K562 (cell line): ENCODE measurements around the gene NR3C2. TPM values are rescaled to one million over a fixed set of nuclear protein-coding genes. Genes with fewer than 3 reads are reported as not detected.

Experiments used
- ATAC-seq: fragments of 200-7000 bp; cut with Tn5 transposase; 3 replicates; pipeline ENCODE4 v1.9.1; 2020; ENCODE audit warnings: moderate library complexity
- BruUV-seq: library from RNA; stranded (reverse); fragments of 400-500 nt; replicated peaks from 2 replicates; lab custom pipeline; 2021; lab: Mats Ljungman, UMichigan
- CTCF ChIA-PET: fragments of 300-600 bp; formaldehyde crosslinking; extraction: SDS; loops from one replicate; lab custom pipeline; 2021; ENCODE audit warnings: low intra/inter-chr PET ratio; lab: Yijun Ruan, JAX
- POLR2A ChIA-PET: fragments of 300-600, 350-650 bp; sonication (Branson Sonifier 250); formaldehyde crosslinking; extraction: SDS; loops from one replicate; lab custom pipeline; 2021; ENCODE audit warnings: antibody characterized with exemption, inconsistent platforms; lab: Yijun Ruan, JAX
- DNase-seq, 4 experiments: peaks; one replicate each; pipeline versions ENCODE4 v3.0.0 to v3.0.0-alpha.2; 2011 to 2018; ENCODE audit warnings: low spot score in 3 of 4, mixed read lengths in 3 of 4; ENCODE audit errors: extremely low read depth in 1 of 4
- FAIRE-seq: peaks from 2 replicates; lab custom pipeline; 2011; peaks lifted over from hg19 to GRCh38; lab: Jason Lieb, UNC
- H2AFZ ChIP-seq: 2 replicates; pipeline ENCODE4 v1.6.0; 2011; ENCODE audit warnings: low read depth, low read length, control low read depth, inconsistent platforms
- H3K27ac ChIP-seq: fragments of 200-600 bp; 3 replicates; pipeline ENCODE4 v1.8.0; 2011; ENCODE audit warnings: low read depth, mild to moderate bottlenecking, control low read depth, inconsistent platforms, low read length, moderate library complexity, mixed read lengths; ENCODE audit errors: extremely low read depth
- H3K27me3 ChIP-seq, 2 experiments: fragments of 300-600 bp in 1 of 2; 2 replicates in 1 of 2; 3 replicates in 1 of 2; pipeline versions ENCODE4 v1.6.0 to v1.8.0; 2011; ENCODE audit warnings: inconsistent platforms in 2 of 2, low read length in 2 of 2, mild to moderate bottlenecking in 1 of 2, mixed read lengths in 1 of 2, moderate library complexity in 1 of 2; ENCODE audit not compliant: control insufficient read depth in 2 of 2, insufficient read depth in 2 of 2
- H3K36me3 ChIP-seq: fragments of 300-600 bp; 3 replicates; pipeline ENCODE4 v1.8.0; 2011; ENCODE audit warnings: mild to moderate bottlenecking, low read length, inconsistent platforms; ENCODE audit not compliant: control insufficient read depth, insufficient read depth
- H3K4me1 ChIP-seq, 2 experiments: fragments of 200-600 bp in 1 of 2; replicated peaks in 1 of 2; 2 replicates in 1 of 2; 3 replicates in 1 of 2; pipeline versions ENCODE4 v1.5.1 to v1.8.0; 2011; ENCODE audit warnings: inconsistent platforms in 2 of 2, low read length in 2 of 2, mild to moderate bottlenecking in 1 of 2, mixed read lengths in 1 of 2, moderate library complexity in 1 of 2; ENCODE audit not compliant: control insufficient read depth in 2 of 2, insufficient read depth in 2 of 2
- H3K4me2 ChIP-seq: 2 replicates; pipeline ENCODE4 v1.6.1; 2011; ENCODE audit warnings: low read length, control low read depth, inconsistent platforms, mixed read lengths; ENCODE audit not compliant: insufficient read depth
- H3K4me3 ChIP-seq: fragments of 200-600 bp; sonication (generic), shearing (Covaris generic); 2 replicates; pipeline ENCODE4 v1.5.1; 2016; ENCODE audit warnings: control low read depth, inconsistent platforms
- H3K79me2 ChIP-seq: fragments of 200-600 bp; 3 replicates; pipeline ENCODE4 v1.8.0; 2011; ENCODE audit warnings: low read length, inconsistent platforms; ENCODE audit not compliant: control insufficient read depth, insufficient read depth
- H3K9ac ChIP-seq, 2 experiments: 2 replicates each; pipeline versions ENCODE4 v1.6.0 to v1.6.1; 2011; ENCODE audit warnings: low read depth in 2 of 2, low read length in 2 of 2, control low read depth in 1 of 2, inconsistent platforms in 1 of 2, mild to moderate bottlenecking in 1 of 2, mixed read lengths in 1 of 2; ENCODE audit not compliant: insufficient read depth in 1 of 2
- H3K9me1 ChIP-seq: one replicate; pipeline ENCODE4 v1.6.0; 2011; ENCODE audit warnings: inconsistent platforms, mild to moderate bottlenecking, low read length, moderate library complexity; ENCODE audit not compliant: control insufficient read depth, insufficient read depth
- H3K9me3 ChIP-seq: replicated peaks from 2 replicates; pipeline ENCODE4 v1.5.1; 2011; ENCODE audit warnings: low read depth, low read length, inconsistent platforms; ENCODE audit not compliant: control insufficient read depth, insufficient read depth
- H4K20me1 ChIP-seq: replicated peaks from 2 replicates; pipeline ENCODE4 v1.6.1; 2011; ENCODE audit warnings: low read length, inconsistent platforms, mixed read lengths; ENCODE audit not compliant: control insufficient read depth, insufficient read depth
- BRF1 ChIP-seq: IDR thresholded peaks from 3 replicates; pipeline ENCODE4 v1.6.1; 2011; ENCODE audit warnings: borderline replicate concordance, mild to moderate bottlenecking; ENCODE audit not compliant: insufficient read length; ENCODE audit errors: extremely low read depth
- CTCF ChIP-seq, 3 experiments: IDR thresholded peaks in 2 of 3; conservative IDR thresholded peaks in 1 of 3; 2 replicates each; pipeline ENCODE4 v1.5.1; 2011 to 2012; ENCODE audit warnings: low read length in 3 of 3, mild to moderate bottlenecking in 3 of 3, control low read depth in 2 of 3, improper control_type of control experiment in 1 of 3, inconsistent platforms in 1 of 3, low read depth in 1 of 3, mixed read lengths in 1 of 3, moderate library complexity in 1 of 3; ENCODE audit not compliant: insufficient read depth in 2 of 3
- ETV5 ChIP-seq: sonication (generic); formaldehyde crosslinking; IDR thresholded peaks from 2 replicates; pipeline ENCODE4 v1.4.0; 2020; ENCODE audit warnings: low read depth, mild to moderate bottlenecking, missing genetic modification reagents
- MAZ ChIP-seq, 2 experiments: fragments of 450-650 bp in 1 of 2; sonication (generic) in 1 of 2; formaldehyde crosslinking; IDR thresholded peaks in 1 of 2; conservative IDR thresholded peaks in 1 of 2; 2 replicates each; pipeline versions ENCODE4 v1.4.0 to v1.5.0; 2020; ENCODE audit warnings: mild to moderate bottlenecking in 1 of 2, missing genetic modification reagents in 1 of 2
- PRPF4 ChIP-seq: fragments of 200-400 bp; formaldehyde crosslinking; IDR thresholded peaks from one replicate; pipeline ENCODE4 v1.6.1; 2017; ENCODE audit warnings: low read length, low read depth, mild to moderate bottlenecking; ENCODE audit not compliant: insufficient read depth, poor library complexity, severe bottlenecking
- RBM22 ChIP-seq: fragments of 200-400 bp; formaldehyde crosslinking; IDR thresholded peaks from 2 replicates; pipeline ENCODE4 v1.6.1; 2018; ENCODE audit warnings: low read length, low read depth; ENCODE audit not compliant: poor library complexity, severe bottlenecking
- SNAPC5 ChIP-seq: fragments of 250-450 bp; sonication (Bioruptor Pico); IDR thresholded peaks from 2 replicates; pipeline ENCODE4 v1.8.0; 2021; ENCODE audit warnings: moderate library complexity, mild to moderate bottlenecking, inconsistent platforms
- TRIM28 ChIP-seq: fragments of 450-650 bp; IDR thresholded peaks from 2 replicates; pipeline ENCODE4 v1.6.1; 2017
- ZNF696 ChIP-seq: fragments of 250-450 bp; sonication (Bioruptor Pico); conservative IDR thresholded peaks from 2 replicates; pipeline ENCODE4 v1.4.0; 2020; ENCODE audit warnings: mild to moderate bottlenecking, moderate library complexity
- WGBS: fragments of 100-300 bp; shearing (Covaris generic); methylation state at CpG from one replicate; pipeline ENCODE4 v1.1.6; 2016; ENCODE audit warnings: low coverage, mixed read lengths; ENCODE audit not compliant: insufficient coverage; ENCODE audit errors: missing lambda C conversion rate; 5-methylcytosine and 5-hydroxymethylcytosine counted together
- in situ Hi-C: fragments of 300-500 bp; cut with MboI; formaldehyde crosslinking; loops from 4 replicates; pipeline ENCODE4 v1.15.0; 2018; ENCODE audit warnings: inconsistent platforms, mixed read lengths
- intact Hi-C: fragments of 100-400 bp; cut with micrococcal nuclease; formaldehyde crosslinking; loops from 2 replicates; pipeline ENCODE4 v1.14.2; 2022
- polyA plus RNA-seq, 8 experiments: library from polyadenylated mRNA; depleted of rRNA in 4 of 8; stranded (reverse) in 5 of 8; unstranded in 3 of 8; fragments of >200 nt; fragmentation: Nextera tagmentation in 2 of 8; fragmentation: Illumina TruSeq in 1 of 8; extraction: Ambion mirVana in 2 of 8; extraction: Trizol in 1 of 8; gene quantifications; 2 replicates each; pipeline versions ENCODE4 v1.2.1 to v1.2.3, GENCODE V29; 2011 to 2014; ENCODE audit warnings: inconsistent platforms in 1 of 8, missing spikeins in 1 of 8
- total RNA-seq, 7 experiments: library from RNA; depleted of rRNA in 6 of 7; stranded (reverse); fragments of >200 nt in 6 of 7; fragmentation: Illumina TruSeq in 2 of 7; extraction: Trizol in 2 of 7; gene quantifications; 2 replicates each; pipeline versions ENCODE4 v1.2.1 to v1.2.3, GENCODE V29; 2011 to 2021; ENCODE audit warnings: low replicate concordance in 1 of 7
- TF ChIP-seq, protein P1 (sequence below): sonication (generic); formaldehyde crosslinking; IDR thresholded peaks from 2 replicates; pipeline ENCODE4 v1.8.0; 2023; ENCODE audit warnings: mild to moderate bottlenecking, missing genetic modification reagents

The NR3C2 gene
- total and polyA plus RNA-seq, 9 of the 15 experiments (the other 6 are each of a cell fraction or from before 2014, with no cell fraction given): 0.01 to 0.28 (median 0.16) TPM; not detected in 2

- in situ Hi-C loops: no loop called here
- ATAC-seq (no peak), FAIRE-seq (no peak), DNase-seq (no peak)
- H3K4me2 ChIP-seq: no peak overlapping the region
- intact Hi-C loops: no loop called here
- H3K27ac ChIP-seq: no peak overlapping the region
- TF ChIP-seq CTCF (IDR thresholded peaks at IDR 0.05 in 2 of 3, conservative IDR thresholded peaks at IDR 0.05 in 1 of 3; ENCODE audit: insufficient read depth in 2 of 3, low read depth in 1 of 3, low read length in 3 of 3) (no peak), PRPF4 (no peak), MAZ (CRISPR knock-in tag; conservative IDR thresholded peaks at IDR 0.05 in 1 of 2, IDR thresholded peaks at IDR 0.05 in 1 of 2) (no peak), SNAPC5 (no peak), RBM22 (no peak), BRF1 (no peak), ZNF696 (CRISPR knock-in tag) (no peak), ETV5 (no peak), TRIM28 (no peak)
- TF ChIP-seq, protein P1, sequence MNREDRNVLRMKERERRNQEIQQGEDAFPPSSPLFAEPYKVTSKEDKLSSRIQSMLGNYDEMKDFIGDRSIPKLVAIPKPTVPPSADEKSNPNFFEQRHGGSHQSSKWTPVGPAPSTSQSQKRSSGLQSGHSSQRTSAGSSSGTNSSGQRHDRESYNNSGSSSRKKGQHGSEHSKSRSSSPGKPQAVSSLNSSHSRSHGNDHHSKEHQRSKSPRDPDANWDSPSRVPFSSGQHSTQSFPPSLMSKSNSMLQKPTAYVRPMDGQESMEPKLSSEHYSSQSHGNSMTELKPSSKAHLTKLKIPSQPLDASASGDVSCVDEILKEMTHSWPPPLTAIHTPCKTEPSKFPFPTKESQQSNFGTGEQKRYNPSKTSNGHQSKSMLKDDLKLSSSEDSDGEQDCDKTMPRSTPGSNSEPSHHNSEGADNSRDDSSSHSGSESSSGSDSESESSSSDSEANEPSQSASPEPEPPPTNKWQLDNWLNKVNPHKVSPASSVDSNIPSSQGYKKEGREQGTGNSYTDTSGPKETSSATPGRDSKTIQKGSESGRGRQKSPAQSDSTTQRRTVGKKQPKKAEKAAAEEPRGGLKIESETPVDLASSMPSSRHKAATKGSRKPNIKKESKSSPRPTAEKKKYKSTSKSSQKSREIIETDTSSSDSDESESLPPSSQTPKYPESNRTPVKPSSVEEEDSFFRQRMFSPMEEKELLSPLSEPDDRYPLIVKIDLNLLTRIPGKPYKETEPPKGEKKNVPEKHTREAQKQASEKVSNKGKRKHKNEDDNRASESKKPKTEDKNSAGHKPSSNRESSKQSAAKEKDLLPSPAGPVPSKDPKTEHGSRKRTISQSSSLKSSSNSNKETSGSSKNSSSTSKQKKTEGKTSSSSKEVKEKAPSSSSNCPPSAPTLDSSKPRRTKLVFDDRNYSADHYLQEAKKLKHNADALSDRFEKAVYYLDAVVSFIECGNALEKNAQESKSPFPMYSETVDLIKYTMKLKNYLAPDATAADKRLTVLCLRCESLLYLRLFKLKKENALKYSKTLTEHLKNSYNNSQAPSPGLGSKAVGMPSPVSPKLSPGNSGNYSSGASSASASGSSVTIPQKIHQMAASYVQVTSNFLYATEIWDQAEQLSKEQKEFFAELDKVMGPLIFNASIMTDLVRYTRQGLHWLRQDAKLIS: no peak
- peaks cover 0 to 34% of the 10 kb centered on the region in 2 experiments; a peak in 2 of 5 replicates for H3K4me1 ChIP-seq
- peaks cover 0 to 8% of the 10 kb centered on the region in 2 experiments; a peak in 1 of 5 replicates for H3K27me3 ChIP-seq
- H3K9me1 ChIP-seq: no peaks in the 10 kb centered on the region
- POLR2A ChIA-PET: no interaction called here
- no peaks in the 10 kb centered on the region for H3K79me2 ChIP-seq
- no peaks in the 10 kb centered on the region for H3K36me3 ChIP-seq
- no peaks in the 10 kb centered on the region for H3K9me3 ChIP-seq
- 0 out of 2 replicates have a peak overlapping the region, but pooled peaks have one; percentile 27 for H3K4me3 ChIP-seq
- H2AFZ ChIP-seq: no peak overlapping the region
- no peaks in the 10 kb centered on the region for H4K20me1 ChIP-seq
- BruUV-seq: no TSS peak
- WGBS: 4% methylated on average over 9 of the region's 13 CpGs
- CTCF ChIA-PET: no interaction called here
- no peak overlapping the region; a peak in 1 of 4 replicates for H3K9ac ChIP-seq
Observed at GRCh38 chr4:148445860-148446330, 3.7 kb upstream of the NR3C2 start.
